Osteoblast (primary cell): ENCODE results near the gene UPK1A. TPM values are rescaled to one million over a fixed set of nuclear protein-coding genes. Genes with fewer than 3 reads are reported as not detected.

ENCODE experiments used
- DNase-seq: peaks from one replicate; pipeline ENCODE4 v3.0.0; 2011; ENCODE audit warnings: low spot score, mixed read lengths; ENCODE audit not compliant: insufficient read length; ENCODE audit errors: missing footprints
- H2AFZ ChIP-seq: 2 replicates; pipeline ENCODE4 v1.6.0; 2011; ENCODE audit warnings: mild to moderate bottlenecking, low read length
- H3K27ac ChIP-seq: 2 replicates; pipeline ENCODE4 v1.5.1; 2011; ENCODE audit warnings: mild to moderate bottlenecking, low read depth, low read length, moderate library complexity
- H3K27me3 ChIP-seq: 2 replicates; pipeline ENCODE4 v1.6.0; 2012; ENCODE audit warnings: mild to moderate bottlenecking, control low read depth, inconsistent platforms, low read length, moderate library complexity; ENCODE audit not compliant: insufficient read depth
- H3K36me3 ChIP-seq: 2 replicates; pipeline ENCODE4 v1.5.1; 2011; ENCODE audit warnings: mild to moderate bottlenecking, low read length, control low read depth, moderate library complexity; ENCODE audit not compliant: insufficient read depth
- H3K4me1 ChIP-seq: 2 replicates; pipeline ENCODE4 v1.5.1; 2011; ENCODE audit warnings: mild to moderate bottlenecking, low read length, control low read depth, moderate library complexity; ENCODE audit not compliant: insufficient read depth
- H3K4me2 ChIP-seq: 2 replicates; pipeline ENCODE4 v1.6.0; 2011; ENCODE audit warnings: mild to moderate bottlenecking, low read length; ENCODE audit not compliant: insufficient read depth
- H3K4me3 ChIP-seq: fragments of 200-600 bp; sonication (generic); 3 replicates; pipeline ENCODE4 v1.5.1; 2012; ENCODE audit warnings: mild to moderate bottlenecking, low read length, inconsistent platforms; ENCODE audit not compliant: insufficient read depth
- H3K79me2 ChIP-seq: 2 replicates; pipeline ENCODE4 v1.6.0; 2012; ENCODE audit warnings: mild to moderate bottlenecking, low read length, control low read depth, inconsistent platforms; ENCODE audit not compliant: insufficient read depth
- H3K9me3 ChIP-seq: 2 replicates; pipeline ENCODE4 v1.5.1; 2011; ENCODE audit warnings: low read depth, low read length, control low read depth
- H4K20me1 ChIP-seq: 2 replicates; pipeline ENCODE4 v1.6.0; 2012; ENCODE audit warnings: mild to moderate bottlenecking, low read length, control low read depth; ENCODE audit not compliant: insufficient read depth
- CTCF ChIP-seq: IDR thresholded peaks from 2 replicates; pipeline ENCODE4 v1.5.1; 2011; ENCODE audit warnings: mild to moderate bottlenecking, low read depth, low read length, moderate library complexity; ENCODE audit errors: extremely low read depth
- total RNA-seq: library from RNA; depleted of rRNA; stranded (reverse); fragments of >200 nt; gene quantifications from 2 replicates; pipeline ENCODE4 v1.2.3, GENCODE V29; 2012

UPK1A gene
- total RNA-seq, 1 donor: not detected

DNA sequence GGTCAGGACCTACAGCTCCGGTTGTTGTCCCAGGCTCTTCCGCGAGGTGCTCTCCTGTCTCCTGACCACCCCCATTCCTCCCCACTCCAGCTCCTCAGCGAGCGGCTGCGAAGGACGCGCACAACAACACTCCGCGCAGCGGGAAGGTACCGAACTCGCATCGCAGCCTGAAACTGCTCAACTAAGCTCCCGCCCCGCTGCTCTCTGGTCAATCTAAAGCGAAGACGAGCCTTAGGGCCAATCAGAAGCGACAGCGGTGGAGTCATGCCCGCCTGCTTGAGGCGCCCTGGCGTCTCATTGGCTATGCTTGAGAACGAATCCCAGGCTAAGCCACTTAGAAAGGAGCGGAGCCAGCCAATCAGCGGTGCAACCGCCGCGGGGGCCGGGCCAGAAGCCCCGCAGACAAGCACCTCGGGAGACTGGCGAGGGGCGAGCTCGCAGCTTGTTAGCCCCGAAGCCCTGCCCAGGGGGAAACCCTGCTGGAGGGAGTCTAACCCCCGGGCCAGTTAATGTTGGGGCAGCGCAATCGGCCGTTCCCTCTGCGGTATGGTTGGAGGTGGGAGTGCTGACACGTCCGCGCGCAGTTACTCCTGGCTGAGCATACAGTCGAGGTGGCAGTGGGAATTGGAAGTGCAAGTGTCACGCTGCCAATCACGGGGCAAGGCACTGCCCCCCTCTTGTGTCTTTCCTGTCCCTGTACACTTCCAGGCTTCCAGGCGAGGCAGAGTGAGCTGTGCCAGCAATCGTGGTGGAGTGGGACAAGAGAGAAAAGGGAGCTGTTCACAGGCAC, 36.1 kb downstream of the UPK1A start:
- peak overlapping the region; percentile 74 for H3K4me3 ChIP-seq
- TF ChIP-seq CTCF: no peak
- no peaks in the 10 kb centered on the region for H3K36me3 ChIP-seq
- peak; percentile 99 for DNase-seq
- no peaks in the 10 kb centered on the region for H3K27me3 ChIP-seq
- peak overlapping the region; percentile 90 for H2AFZ ChIP-seq
- no peaks in the 10 kb centered on the region for H3K9me3 ChIP-seq
- peaks cover 6% of the 10 kb centered on the region for H3K4me1 ChIP-seq
- no peaks in the 10 kb centered on the region for H4K20me1 ChIP-seq
- H3K27ac ChIP-seq: no peak overlapping the region
- peak overlapping the region; percentile 96 for H3K4me2 ChIP-seq
- no peaks in the 10 kb centered on the region for H3K79me2 ChIP-seq

- Histone ChIP-seq H4K20me1 (no peaks in the 10 kb centered on the region), H3K27ac (no peak overlapping the region), H2AFZ (no peak overlapping the region), H3K4me2 (no peak overlapping the region), H3K79me2 (no peaks in the 10 kb centered on the region), H3K4me1 (peaks cover 6% of the 10 kb centered on the region), H3K27me3 (no peaks in the 10 kb centered on the region), H3K36me3 (no peaks in the 10 kb centered on the region), H3K4me3 (no peak overlapping the region), H3K9me3 (no peaks in the 10 kb centered on the region)
- no peak for TF ChIP-seq CTCF
- DNase-seq: peak; percentile 34
Observed at GRCh38 chr19:35703343-35703742, 37.0 kb downstream of the UPK1A start.

DNA sequence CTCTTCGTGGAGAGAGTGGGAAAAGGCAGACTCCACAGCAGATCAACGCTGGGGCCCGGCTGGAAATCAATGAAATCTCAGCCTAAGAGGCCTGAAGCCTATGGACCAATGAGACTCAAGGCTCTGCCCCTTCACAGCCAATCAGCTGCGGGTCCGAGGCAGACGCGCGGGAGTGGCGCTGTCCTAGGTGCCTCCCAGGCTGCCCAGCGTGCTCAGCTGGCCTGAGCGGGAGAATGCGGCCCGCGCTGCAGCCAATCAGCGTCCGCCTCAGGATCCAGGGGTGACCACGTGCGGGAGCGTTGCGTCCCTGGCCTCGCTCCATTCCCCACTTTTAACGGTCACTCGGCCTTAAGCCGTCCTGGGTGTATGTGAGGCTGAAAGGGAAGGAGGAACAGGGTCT, 37.9 kb downstream of the UPK1A start, which contains the start of gene ZBTB32:
Gene ZBTB32 (plus strand): TSS at position 341 of the 400 bp plus-strand sequence. CDS start 10,069 bp downstream, outside the sequence.
- H2AFZ ChIP-seq: no peak within 1 kb of the TSS
- peak; percentile 96 for DNase-seq
- peaks cover 6% of the 10 kb centered on the region for H3K4me1 ChIP-seq
- no peak for TF ChIP-seq CTCF
- H3K36me3 ChIP-seq: no peaks in the 10 kb centered on the region
- H3K27me3 ChIP-seq: no peaks in the 10 kb centered on the region
- H3K27ac ChIP-seq: no peak within 1 kb of the TSS
- H3K4me3 ChIP-seq: no peak within 1 kb of the TSS
- no peak within 1 kb of the TSS for H3K4me2 ChIP-seq
- H3K79me2 ChIP-seq: no peaks in the 10 kb centered on the region
- no peaks in the 10 kb centered on the region for H3K9me3 ChIP-seq
- H4K20me1 ChIP-seq: no peaks in the 10 kb centered on the region

GRCh38 chr19:35708391-35708790, 42.1 kb downstream of the UPK1A start:
- Histone ChIP-seq H3K27ac (no peak overlapping the region), H3K27me3 (no peaks in the 10 kb centered on the region), H4K20me1 (no peaks in the 10 kb centered on the region), H2AFZ (no peak overlapping the region), H3K4me2 (no peak overlapping the region), H3K4me1 (no peaks in the 10 kb centered on the region), H3K4me3 (no peak overlapping the region), H3K9me3 (no peaks in the 10 kb centered on the region), H3K79me2 (no peaks in the 10 kb centered on the region), H3K36me3 (no peaks in the 10 kb centered on the region)
- no peak for TF ChIP-seq CTCF
- DNase-seq: no peak
